ENCODE measurements around the gene C10orf62.
"Not testable (repeated sequence)": the region's sequence is repeated elsewhere in the genome, so short reads cannot be mapped to it uniquely, and the experiment has no call there.

Gene C10orf62

DNA sequence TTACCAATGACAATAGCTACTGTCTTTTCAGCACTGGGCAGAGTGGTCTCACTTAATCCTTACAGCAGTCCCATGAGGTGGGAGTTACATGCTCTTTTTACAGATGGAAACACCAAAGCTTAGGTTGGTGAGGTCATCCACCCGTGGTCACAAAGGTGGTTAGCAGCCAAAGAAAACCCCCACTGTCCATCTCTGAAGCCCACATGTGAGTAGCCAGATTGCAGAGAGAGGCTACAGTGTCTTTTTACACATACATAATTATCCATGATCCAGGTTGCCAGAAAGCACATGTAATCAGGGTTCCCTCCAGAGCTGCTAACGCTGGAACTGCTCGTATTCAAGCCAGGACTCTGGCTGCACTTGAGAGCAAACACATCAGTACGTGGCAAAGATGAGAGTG is 41.6 kb upstream of the C10orf62 start:
- TF ChIP-seq, protein P1, sequence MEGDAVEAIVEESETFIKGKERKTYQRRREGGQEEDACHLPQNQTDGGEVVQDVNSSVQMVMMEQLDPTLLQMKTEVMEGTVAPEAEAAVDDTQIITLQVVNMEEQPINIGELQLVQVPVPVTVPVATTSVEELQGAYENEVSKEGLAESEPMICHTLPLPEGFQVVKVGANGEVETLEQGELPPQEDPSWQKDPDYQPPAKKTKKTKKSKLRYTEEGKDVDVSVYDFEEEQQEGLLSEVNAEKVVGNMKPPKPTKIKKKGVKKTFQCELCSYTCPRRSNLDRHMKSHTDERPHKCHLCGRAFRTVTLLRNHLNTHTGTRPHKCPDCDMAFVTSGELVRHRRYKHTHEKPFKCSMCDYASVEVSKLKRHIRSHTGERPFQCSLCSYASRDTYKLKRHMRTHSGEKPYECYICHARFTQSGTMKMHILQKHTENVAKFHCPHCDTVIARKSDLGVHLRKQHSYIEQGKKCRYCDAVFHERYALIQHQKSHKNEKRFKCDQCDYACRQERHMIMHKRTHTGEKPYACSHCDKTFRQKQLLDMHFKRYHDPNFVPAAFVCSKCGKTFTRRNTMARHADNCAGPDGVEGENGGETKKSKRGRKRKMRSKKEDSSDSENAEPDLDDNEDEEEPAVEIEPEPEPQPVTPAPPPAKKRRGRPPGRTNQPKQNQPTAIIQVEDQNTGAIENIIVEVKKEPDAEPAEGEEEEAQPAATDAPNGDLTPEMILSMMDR (conservative IDR thresholded peaks at IDR 0.05; ENCODE audit: low read length): no peak
- no peak overlapping the region for H3K4me3 ChIP-seq (ENCODE audit: low read length)
- DNase-seq (ENCODE audit: low read depth): no peak

DNA sequence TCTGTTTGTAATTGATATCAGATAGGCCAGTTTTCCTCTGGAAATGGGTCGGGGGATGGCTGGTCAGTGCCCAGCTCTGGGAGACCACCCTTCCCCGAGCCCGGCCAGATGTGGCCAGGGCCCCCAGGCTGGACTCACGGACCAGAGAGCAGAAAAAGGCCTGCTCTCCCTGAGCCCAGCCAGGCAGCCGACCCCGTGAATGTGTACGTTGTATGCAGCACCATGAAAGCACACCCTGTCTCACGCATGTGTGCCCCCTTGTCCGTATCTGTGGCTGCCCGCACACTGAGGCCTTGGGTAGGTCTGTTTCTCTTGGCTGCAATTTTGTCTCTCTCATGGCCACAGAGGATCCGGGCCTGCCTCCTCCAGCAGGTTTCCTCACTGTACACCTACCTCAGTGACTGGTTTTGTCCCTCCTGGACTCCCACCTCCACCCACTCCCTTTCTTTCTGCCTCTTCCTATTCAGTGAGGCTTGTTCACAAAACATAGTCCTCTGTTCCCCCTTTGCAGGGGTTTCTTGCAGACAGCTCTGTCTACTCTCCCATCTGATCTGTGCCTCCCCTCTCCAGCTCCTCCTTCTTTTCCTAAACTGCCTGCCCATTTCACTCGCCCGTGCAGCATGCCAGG is 40.6 kb upstream of the C10orf62 start:
- TF ChIP-seq, protein P1 (conservative IDR thresholded peaks at IDR 0.05; ENCODE audit: low read length): no peak
- no peak for DNase-seq (ENCODE audit: low read depth)
- H3K4me3 ChIP-seq (ENCODE audit: low read length): no peak overlapping the region

DNA sequence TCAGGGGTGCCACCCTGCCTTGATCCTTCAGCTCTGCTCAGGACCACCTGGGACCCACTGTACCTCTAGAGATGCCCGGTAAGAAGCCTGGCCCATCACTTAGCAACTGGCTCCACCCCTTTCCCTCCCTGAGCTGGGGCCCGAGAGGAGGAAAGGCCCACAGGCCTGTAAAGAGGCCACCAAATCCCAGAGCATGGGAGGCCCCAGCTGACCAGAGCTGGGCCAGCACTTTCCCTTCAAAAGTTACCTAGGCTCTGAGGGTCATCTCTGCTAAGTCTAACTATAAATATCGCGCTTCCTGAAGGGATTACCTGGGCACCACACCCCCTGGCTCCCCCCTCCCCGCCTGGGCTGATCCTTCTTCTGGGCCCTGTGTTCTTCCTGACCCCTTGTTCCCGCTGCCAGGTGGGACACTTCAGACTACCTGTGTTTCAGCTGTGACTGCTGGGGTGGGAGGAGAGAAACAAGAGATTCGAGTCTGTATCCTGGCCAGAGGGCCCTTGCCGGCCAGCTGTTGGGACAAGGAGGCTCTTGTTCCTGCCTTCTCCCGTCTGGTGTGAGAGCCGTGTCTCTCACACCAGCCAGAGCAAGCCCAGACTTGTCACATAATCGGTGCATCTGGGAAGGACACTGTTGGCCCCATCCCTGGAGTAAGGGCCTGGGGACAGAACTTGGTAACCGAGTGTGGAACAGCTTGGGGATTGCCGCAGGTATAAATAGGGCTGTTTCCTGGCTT is 39.8 kb upstream of the C10orf62 start:
- TF ChIP-seq, protein P1 (conservative IDR thresholded peaks at IDR 0.05; ENCODE audit: low read length): no peak
- DNase-seq (ENCODE audit: low read depth): no peak
- H3K4me3 ChIP-seq (ENCODE audit: low read length): no peak overlapping the region

DNA sequence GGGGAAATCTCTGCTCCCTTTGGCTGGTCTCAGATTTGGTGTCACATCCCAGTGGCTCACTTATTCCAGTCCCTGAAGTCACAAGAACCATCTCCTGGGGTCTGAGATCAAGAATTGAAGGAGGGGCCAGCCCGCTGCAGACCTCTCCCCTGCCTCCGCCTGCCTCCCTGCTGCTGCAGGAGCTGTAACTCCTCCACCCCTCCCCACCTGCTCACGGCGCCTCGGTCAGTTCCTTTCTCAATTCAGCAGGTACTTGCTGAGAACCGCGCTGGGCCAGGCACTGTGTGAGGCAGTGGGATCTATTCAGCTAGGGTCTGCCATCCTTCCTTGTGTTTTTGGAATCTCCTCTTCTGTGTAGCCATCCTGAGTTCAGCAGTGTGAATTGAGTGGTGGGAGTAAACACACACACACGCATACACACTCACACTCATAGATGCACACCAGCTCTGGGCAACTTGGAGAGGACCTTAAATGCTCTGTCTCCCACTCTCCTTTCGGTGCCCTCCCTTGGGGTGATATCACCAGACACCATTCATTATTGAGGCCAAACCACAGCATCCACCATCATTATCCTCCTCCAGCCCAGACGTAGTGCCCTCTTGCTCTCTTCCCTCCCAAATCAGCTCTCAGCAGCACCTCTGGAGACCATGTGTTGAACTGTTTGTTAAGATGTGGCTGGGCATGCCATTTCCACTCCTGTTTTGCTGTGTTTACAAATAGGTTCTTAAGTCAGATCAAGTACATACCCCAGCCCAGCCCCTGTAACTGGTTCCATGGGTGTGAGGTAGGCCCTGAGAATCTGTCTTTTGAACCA is 39.0 kb upstream of the C10orf62 start:
- no peak overlapping the region for H3K4me3 ChIP-seq (ENCODE audit: low read length)
- TF ChIP-seq, protein P1 (conservative IDR thresholded peaks at IDR 0.05; ENCODE audit: low read length): no peak; the same call in 1 of the 2 replicates
- no peak for DNase-seq (ENCODE audit: low read depth)

DNA sequence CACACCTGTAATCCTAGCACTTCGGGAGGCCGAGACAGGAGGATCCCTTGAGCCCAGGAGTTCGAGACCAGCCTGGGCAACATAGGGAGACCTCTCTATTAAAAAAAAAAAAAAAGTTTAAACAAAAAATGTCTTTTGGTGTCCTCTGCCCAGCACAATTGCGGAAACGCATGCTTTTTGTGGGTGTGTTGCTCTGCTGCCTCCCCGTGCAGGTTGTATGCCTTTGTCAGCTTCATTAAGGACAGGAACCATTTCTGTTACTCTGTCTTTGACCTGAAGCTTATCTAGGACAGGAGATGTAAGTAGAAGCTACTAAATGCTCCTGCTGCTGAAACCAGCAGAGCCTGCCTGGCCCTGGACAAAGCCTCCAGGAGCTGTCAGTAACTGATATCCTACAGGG is 38.2 kb upstream of the C10orf62 start:
- H3K4me3 ChIP-seq (ENCODE audit: low read length): no peak overlapping the region
- DNase-seq (ENCODE audit: low read depth): no peak
- TF ChIP-seq, protein P1 (conservative IDR thresholded peaks at IDR 0.05; ENCODE audit: low read length): no peak

DNA sequence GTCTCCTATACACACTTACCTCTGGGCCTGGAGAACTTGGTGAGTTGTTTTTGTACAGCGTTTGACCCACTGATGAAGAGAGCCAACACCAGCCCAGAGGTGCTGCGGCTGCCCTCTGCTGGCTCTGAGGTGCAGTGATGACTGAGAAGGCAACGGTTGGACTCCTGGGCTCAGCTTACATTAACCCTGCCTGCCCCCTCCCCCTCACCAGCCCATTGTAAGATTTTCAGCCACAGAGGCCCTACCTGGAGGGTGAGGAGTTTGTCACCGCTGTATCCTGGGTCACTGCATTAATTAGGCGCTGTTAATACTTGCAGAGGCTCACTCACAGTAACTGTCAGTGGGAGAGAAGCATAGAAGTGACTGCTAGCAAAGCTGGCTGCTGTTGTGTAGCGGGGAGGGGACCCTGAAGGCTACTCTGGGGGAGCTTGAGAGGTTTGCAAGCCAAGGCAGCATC is 35.9 kb upstream of the C10orf62 start:
- H3K4me3 ChIP-seq (ENCODE audit: low read length): no peak overlapping the region
- DNase-seq (ENCODE audit: low read depth): peak; percentile 69
- TF ChIP-seq, protein P1 (conservative IDR thresholded peaks at IDR 0.05; ENCODE audit: low read length): peak; percentile 92

DNA sequence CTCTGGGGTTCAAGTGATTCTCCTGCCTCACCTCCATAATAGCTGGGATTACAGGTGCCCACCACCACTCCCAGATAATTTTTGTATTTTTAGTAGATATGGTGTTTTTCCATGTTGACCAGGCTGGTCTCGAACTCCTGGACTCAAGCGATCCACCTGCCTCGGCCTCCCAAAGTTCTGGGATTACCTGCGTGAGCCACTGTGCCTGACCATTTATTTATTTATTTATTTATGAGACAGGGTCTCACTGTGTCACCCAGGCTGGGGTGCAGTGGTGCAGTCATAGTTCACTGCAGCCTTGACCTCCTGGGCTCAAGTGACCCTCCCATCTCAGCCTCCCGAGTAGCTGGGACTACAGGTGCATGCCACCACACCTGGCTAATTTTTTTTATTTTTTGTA is 35.2 kb upstream of the C10orf62 start:
- not testable (repeated sequence) for DNase-seq (ENCODE audit: low read depth); H3K4me3 ChIP-seq (ENCODE audit: low read length)

DNA sequence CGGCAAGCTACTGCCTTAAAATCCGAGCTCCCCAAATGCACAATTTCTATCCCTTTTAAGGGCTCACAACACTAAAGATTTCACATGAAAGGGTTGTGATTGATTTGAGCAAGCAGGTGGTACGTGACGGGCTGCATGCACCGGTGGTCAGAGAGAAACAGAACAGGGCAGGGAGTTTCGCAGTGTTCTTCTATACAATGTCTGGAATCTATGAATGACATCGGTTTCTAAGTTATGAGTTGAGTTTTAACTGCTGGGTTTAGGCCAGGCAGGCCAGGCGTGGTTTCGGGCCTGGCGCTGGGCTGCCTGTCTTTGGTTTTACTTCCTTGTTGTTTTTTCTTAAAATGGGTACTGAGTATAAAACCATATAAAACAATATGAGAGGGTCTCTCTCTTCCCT is 34.0 kb upstream of the C10orf62 start:
- H3K4me3 ChIP-seq (ENCODE audit: low read length); DNase-seq (ENCODE audit: low read depth): not testable (repeated sequence)

DNA sequence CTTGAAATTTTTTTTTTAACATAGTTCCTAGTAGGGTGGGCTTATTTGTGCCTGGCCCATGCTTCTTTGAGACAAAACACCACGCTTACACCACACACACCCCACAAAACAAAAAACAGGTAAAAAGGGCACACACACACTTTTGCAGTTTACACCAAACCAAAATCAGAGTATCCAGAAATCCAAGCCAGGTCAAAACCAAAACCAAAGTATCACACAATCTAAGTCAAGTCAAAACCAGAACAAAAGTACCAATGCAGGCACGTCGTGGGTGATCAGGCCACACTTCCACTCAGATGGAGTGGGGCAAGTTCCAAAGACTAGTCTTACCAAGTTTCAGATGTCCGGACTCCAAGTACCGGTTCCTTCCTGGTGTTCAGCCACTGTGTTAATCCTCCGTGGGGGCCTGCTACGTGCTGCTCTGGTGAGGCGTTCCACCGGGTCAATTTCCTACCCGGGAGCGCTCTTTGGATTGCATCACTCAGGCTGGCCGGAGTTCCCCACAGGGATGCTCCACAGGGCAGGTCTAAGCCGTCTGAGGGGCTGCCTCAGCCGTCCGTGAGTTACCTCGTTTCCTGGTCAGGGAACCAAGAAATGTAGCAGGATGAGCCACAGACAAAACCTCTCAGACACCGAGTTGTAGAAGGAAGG is 28.7 kb upstream of the C10orf62 start:
- DNase-seq (ENCODE audit: low read depth): peak; percentile 38
- peak overlapping the region; percentile 32 for H3K4me3 ChIP-seq (ENCODE audit: low read length)

DNA sequence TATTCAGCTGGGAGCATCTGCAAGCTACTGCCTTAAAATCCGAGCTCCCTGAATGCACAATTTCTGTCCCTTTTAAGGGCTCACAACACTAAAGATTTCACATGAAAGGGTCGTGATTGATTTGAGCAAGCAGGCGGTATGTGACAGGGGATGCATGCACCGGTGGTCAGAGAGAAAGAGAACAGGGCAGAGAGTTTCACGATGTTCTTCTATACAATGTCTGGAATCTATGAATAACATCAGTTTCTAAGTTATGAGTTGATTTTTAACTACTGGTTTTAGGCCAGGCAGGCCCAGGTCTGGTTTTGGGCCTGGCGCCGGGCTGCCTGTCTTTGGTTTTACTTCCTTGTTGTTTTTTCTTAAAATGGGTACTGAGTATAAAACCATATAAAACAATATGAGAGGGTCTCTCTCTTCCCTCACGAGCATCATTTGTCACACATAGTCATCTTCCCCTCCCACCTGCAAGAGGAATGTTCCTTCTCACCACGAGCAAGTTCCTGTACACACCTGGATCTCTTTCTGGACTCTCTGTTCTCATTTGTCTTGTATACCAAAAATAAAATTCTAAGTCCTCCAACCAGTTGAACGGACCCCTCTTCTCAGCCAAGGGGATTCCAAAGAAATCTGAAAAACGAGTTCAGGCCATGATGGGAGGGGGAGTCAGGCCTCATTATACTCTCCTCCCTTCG is 28.0 kb upstream of the C10orf62 start:
- not testable (repeated sequence) for H3K4me3 ChIP-seq (ENCODE audit: low read length); DNase-seq (ENCODE audit: low read depth)

All from AG10803 (cell line).